Anterior cingulate cortex (tissue), 58 donors: ENCODE results near the gene AGFG1.

Source experiments
- DNase-seq, 58 donors: peaks; one replicate each; lab custom pipeline; 2025; lab: John Stamatoyannopoulos, UW

The AGFG1 gene

GRCh38 chr2:227461811-227462461 is 10.0 kb upstream of the AGFG1 start:
- no peak for DNase-seq

DNA sequence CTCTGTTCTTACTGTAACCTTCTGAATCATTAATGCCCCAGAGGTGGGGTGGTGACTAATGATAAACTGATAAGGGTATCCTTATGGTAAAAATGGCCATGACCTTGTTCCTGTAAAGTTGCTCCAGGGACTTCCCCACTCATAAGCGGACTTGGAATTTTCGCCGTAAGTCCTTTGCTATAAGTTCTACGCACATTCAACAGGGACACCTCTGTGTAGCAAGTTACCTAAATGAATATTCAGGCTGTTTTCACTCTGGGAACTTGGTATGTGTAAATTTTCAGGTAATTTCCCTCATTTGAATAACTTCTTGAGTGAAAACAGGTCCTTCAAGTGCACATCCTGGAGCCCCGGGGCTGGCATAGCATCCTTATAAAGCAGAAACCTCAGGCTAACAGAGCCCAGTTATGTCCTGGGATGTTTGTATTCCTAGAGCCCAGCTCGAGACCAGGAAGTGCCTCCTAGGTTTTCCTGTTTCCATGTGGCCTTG is 9.4 kb upstream of the AGFG1 start:
- DNase-seq, result no peak

DNA sequence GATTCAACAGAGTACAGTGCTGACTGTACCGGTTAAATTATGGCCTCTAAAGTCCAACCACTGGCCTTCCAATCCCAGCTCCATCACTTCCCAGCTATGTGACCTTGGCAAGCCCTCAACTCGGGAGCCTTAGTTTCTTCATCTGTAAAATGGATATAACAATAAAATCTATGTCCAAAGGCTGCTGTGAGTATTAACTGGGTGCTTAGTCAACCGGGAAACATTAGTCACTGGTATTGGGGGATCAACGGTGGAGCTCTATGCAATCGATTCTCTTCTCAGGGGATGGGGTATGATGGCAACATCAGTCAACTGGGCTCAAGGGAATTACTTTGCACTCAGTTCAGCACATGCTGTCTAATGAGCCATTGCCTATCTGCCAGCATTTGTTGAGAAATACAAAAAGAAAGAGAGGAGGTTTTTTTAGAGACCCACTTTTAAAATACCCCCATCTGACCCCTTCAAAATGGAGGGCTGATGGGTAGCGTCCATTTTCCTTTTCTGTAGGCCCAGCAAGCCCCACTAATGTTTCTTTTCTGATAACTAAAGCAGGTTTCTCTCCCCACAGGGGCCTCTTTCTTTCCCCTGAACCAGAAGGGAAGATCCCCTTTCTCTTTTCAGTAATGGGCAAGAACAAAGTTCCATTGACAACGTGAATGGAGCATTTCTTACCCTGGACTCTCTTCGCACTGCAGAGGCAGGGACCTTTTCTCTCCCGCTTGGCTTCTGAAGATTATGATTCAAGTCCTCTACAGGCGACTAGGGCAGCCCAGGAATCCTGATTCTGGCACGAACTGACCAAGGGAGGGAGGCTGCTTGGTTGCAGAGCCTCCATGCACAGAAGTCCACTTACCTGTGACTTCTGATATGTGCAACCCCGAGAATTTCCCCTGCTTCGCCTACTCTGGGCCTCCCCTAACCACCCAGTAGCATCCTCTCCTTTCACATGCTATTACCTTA is 8.7 kb upstream of the AGFG1 start:
- peak in 2 of 58 donors; percentile 1 to 7 for DNase-seq

DNA sequence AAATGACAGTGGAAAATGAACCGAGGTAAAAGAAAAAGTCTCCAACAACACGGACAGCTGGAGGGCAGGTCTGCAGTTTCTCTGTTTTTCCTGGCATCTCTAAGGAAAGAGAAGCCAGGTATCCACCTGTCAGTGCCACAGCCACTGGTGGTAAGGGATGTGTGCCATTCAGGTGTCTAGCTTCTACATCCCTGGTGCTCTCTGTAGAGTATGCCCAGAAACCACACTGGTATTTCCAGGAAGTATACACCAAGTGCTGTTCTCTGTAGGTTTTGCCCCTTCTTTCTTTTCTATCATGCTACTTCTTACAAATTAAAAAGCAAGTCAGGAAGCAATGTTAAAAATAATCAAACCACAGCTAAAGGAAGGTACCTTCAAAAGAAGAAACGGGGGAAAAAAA is 7.6 kb upstream of the AGFG1 start:
- no peak for DNase-seq

- DNase-seq, result no peak
Observed at GRCh38 chr2:227464851-227465250, 7.1 kb upstream of the AGFG1 start.

DNA sequence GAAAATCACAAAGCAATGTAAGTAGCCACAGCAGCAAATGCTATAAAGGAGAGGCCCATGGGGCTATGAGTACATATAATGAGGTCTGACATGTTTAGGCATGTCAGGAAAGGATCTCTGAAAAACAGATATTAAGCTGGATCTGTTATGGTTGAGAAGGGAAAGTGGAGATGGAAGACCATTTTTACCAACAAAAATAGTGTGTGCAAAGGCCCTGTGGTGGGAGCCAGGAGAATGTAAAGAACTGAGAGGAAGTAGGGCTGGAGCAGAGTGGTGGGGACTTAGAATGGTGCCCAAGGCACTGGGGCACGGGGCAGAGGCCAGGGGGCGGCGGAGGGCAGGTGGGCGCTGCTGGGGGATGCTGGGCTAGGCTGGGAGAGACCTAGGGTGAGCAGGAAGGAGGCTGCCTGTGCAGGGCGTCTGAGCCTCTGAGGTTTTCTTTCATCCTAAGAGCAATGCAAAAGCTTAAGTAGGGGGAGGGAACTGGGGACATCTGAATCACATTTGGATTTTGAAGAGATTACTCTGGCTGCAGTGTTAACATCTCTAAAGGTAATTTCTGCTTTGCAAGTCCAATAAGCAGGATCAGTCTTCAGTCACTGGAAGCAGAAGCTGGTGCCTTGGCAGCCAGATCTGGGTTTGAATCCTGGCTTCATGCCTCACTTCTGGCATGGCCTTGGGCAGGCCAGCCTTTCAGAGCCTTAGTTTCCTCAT is 4.9 kb upstream of the AGFG1 start:
- no peak for DNase-seq

DNA sequence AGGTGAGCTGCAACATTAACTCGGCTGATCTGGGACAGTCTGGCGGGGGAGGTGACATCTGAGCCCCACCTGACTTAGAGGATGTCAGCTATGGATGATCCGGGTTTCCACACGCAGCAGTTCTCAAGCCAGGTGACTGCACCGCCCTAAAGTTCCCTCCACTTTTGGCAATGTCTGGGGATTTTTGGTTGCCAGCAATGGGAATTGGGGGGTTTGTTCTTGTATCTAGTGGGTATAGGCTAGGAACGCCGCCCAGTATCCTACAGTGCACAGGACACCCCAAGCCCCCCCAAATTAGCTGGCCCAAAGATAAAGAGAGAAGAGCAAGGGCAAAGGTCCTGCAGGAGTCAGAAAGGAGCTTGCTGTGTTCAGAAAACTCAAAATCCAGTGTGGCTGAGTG is 544 bp upstream of the AGFG1 start:
- no peak for DNase-seq

GRCh38 chr2:227472265-227473121 is 537 bp downstream of the AGFG1 start:
- DNase-seq, result peak in 27 of 58 donors; percentile 4 to 59 (median 39)

DNA sequence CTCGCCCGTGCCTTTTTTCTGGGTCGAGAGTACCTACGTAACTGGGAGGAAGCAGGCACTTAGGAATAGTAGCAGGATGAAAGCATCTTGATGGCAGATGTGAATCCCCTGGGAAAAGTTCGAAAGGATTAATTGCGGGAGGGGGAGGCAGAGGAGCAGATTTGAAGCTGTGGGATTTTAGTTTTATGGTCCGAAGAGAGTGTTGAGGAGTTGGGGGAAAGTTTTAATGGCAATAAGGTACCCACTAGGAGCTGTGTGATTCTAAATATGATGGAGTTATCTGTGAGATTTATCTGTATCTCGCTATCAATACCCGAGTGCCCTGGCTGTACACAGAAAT is 1.1 kb downstream of the AGFG1 start:
- DNase-seq, result no peak

DNA sequence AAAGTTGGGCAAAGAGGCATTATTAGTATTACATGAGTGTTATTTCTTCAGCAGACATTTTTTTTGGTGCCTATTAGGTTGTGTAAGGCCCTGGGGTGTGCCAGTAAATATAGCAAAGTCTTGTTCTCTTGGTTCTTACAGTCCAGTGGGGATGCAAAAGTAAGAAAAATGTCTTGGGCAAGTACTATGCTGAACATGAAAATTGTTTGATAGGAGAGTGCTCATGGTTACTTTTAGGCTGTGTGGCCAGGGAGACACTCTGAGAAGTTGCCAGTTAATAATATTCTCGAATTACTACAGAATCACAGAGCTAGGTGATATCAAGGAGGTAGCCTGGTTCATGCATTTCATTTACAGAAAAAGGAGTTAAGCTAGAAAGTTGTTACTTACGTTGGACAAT is 1.9 kb downstream of the AGFG1 start:
- DNase-seq, result no peak

- no peak for DNase-seq
Observed at GRCh38 chr2:227474410-227474809, 2.5 kb downstream of the AGFG1 start.

GRCh38 chr2:227477291-227477690 is 5.3 kb downstream of the AGFG1 start:
- no peak for DNase-seq

- peak in 1 of 58 donors; percentile 32 for DNase-seq
Observed at GRCh38 chr2:227479865-227480475, 8.0 kb downstream of the AGFG1 start.

GRCh38 chr2:227480528-227480927 is 8.6 kb downstream of the AGFG1 start:
- DNase-seq, result no peak

DNA sequence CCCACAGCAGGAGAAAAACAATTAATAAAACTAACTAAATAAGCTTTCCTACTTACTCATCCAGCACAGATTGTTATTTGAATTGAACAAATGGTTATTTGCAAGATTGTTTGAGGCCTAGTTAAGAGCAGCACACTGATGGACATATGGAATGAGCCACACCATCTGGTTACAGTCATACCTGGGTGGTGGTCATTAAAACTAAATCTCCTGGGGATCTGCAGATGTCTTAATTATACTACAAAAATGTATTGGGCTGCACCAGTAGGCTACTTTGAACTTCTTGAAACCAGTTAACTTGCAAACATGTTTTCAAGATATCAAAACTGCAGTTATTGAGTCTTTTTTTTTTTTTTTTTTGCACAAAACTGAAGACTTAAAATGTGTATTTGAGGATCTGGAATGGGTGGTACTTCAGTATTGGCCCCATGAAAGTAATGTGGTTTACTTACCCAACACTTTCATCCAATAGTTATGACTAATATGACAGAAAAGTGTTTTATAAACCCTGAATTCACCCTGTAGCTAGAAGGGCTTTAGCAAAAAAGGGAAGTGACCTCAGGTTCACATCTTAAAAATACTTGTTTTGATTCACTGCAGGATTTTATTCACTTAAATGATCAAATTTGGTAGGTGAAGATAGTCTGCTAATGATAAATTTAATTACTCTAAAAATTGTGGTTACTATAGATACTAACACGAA is 10.8 kb downstream of the AGFG1 start:
- DNase-seq, result no peak

GRCh38 chr2:227485429-227485828 is 13.5 kb downstream of the AGFG1 start:
- no peak for DNase-seq

- DNase-seq, result no peak
Observed at GRCh38 chr2:227486688-227487087, 14.7 kb downstream of the AGFG1 start.

GRCh38 chr2:227488045-227488444 is 16.1 kb downstream of the AGFG1 start:
- DNase-seq, result no peak

- no peak for DNase-seq
Observed at GRCh38 chr2:227491386-227491785, 19.4 kb downstream of the AGFG1 start.
